ENCODE data around the gene PIANP.
A peak's percentile ranks its signal among the peaks of the same experiment; 100 is the strongest.
"Not testable (repeated sequence)": the region's sequence is repeated elsewhere in the genome, so short reads cannot be mapped to it uniquely, and the experiment has no call there.

PIANP gene, protein sequence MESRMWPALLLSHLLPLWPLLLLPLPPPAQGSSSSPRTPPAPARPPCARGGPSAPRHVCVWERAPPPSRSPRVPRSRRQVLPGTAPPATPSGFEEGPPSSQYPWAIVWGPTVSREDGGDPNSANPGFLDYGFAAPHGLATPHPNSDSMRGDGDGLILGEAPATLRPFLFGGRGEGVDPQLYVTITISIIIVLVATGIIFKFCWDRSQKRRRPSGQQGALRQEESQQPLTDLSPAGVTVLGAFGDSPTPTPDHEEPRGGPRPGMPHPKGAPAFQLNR

GRCh38 chr12:6700646-6701051, at the start of gene PIANP:
Gene PIANP (minus strand): TSS chr12:6700815. CDS start chr12:6698061, 2,754 bp downstream.
- peak; percentile 66 for DNase-seq

GRCh38 chr12:6748761-6749160, 48.1 kb upstream of the PIANP start:
- no peak for DNase-seq

- DNase-seq, result no peak
Observed at GRCh38 chr12:6747216-6747615, 46.6 kb upstream of the PIANP start.

DNA sequence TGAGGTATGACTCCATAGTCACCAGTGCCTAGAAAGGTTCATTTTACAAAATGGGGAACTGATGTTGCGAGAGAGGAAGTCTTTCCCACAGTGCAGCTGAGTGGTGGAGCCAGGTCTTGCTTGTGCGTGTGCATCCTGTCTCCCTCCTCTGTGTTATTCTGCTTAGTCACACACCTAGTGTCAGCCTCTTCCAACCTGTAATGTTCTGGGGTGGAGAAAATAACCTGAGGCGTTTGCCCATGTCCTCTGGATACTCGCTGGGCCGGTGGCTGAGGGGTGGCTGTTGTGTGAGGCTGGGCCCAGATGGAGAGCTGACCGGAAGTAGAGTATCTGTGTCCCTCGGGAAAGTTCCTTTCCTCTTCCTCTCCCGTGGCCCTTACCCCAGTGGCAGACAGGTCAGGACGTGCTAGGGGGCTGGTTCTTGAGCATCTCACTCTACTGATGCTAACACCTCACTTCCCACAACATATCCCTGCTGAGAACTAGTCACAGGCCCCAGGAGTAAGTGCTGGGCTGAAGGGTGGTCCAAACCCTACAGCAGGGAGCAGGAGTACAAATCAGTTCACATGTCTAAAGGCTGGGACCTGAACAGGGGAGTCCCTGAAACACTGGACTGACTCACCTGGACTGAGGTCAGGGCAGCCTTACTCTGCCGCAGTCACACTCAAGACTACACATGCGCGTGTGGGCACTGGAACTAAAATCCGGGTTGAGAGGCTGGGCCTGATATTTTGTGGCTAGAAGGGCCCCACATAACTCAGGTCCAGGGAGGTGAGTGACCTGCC, 45.3 kb upstream of the PIANP start:
- no peak for DNase-seq

GRCh38 chr12:6743300-6743699, 42.7 kb upstream of the PIANP start:
- DNase-seq, result not testable (repeated sequence)

GRCh38 chr12:6742834-6743233, 42.2 kb upstream of the PIANP start:
- no peak for DNase-seq

DNA sequence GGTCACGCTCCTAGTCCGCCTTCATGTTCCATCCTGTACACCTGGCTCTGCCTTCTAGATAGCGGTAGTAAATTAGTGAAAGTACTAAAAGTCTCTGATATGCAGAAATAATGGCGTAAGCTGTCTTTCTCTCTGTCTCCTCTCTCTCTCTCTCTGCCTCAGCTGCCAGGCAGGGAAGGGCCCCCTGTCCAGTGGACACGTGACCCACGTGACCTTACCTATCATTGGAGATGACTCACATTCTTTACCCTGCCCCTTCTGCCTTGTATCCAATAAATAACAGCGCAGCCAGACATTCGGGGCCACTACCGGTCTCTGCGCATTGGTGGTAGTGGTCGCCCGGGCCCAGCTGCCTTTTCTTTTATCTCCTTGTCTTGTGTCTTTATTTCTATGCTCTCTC, 41.5 kb upstream of the PIANP start:
- not testable (repeated sequence) for DNase-seq

- DNase-seq, result no peak
Observed at GRCh38 chr12:6736754-6737153, 36.1 kb upstream of the PIANP start.

DNA sequence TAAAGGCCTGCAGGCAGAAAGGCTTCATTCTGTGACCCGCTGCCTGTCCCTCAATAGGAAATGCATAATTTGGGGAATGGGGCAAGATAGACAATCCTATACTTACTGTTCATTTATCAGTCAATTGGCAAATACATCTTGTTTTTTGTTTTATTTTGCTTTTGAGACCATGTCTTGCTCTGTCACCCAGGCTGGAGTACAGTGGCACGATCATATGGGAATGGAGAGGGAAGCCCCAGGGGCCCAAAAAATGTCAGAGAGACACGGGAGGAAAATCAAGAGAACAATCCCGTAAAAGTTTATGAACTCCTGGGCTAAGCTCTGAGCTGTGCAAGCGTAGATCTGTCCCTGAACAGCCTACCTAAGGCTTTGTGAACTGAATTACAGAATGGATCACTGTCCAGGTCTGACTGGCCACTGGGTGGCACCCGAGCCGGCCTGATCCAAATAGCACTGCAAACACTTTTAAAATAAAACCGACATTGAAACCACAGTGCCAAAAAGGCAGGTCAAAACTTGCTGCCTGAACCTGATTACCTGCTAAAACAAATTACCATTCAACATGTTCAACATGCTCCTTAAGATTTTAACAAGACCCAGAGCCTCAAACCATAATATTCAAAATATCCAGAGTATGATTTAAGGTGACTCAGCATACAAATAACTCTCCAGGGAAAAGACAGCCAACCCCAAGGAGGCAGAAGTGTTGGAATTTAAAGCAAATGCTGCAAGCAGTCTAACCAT, 35.0 kb upstream of the PIANP start:
- DNase-seq, result peak; percentile 90

GRCh38 chr12:6734506-6735387, 34.1 kb upstream of the PIANP start:
- DNase-seq, result no peak

DNA sequence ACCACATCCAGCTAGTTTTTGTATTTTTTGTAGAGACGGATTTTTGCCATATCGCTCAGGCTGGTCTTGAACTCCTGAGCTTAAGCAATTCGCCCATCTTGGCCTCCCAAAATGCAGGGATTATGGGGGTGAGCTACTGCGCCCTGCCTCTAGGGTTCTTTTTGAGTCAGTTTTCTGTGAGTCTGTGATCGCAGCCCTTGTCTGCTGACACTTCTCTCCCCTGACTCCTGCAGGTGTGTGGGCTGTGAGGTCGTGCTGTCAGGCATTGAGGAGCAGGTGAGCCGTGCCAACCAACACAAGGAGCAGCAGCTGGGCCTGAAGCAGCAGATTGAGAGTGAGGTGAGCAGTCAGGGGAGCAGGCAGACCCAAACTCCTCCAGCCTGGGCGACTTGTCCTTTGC, 29.6 kb upstream of the PIANP start:
- peak; percentile 87 for DNase-seq

GRCh38 chr12:6729186-6729585, 28.6 kb upstream of the PIANP start:
- no peak for DNase-seq

GRCh38 chr12:6725350-6725749, 24.7 kb upstream of the PIANP start:
- DNase-seq, result no peak

DNA sequence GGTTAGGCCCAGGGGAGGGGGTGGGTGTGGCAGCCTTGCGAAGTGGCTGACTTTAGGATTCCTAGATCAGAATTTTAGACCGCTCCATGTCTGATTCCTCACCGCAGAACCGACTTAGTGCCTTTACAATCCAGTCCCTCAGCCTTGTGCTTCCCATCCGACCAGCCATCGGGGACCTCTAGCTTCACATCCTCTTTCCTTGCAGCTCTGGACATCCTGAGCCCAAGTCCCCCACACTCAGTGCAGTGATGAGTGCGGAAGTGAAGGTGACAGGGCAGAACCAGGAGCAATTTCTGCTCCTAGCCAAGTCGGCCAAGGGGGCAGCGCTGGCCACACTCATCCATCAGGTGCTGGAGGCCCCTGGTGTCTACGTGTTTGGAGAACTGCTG, 23.8 kb upstream of the PIANP start:
- no peak for DNase-seq

DNA sequence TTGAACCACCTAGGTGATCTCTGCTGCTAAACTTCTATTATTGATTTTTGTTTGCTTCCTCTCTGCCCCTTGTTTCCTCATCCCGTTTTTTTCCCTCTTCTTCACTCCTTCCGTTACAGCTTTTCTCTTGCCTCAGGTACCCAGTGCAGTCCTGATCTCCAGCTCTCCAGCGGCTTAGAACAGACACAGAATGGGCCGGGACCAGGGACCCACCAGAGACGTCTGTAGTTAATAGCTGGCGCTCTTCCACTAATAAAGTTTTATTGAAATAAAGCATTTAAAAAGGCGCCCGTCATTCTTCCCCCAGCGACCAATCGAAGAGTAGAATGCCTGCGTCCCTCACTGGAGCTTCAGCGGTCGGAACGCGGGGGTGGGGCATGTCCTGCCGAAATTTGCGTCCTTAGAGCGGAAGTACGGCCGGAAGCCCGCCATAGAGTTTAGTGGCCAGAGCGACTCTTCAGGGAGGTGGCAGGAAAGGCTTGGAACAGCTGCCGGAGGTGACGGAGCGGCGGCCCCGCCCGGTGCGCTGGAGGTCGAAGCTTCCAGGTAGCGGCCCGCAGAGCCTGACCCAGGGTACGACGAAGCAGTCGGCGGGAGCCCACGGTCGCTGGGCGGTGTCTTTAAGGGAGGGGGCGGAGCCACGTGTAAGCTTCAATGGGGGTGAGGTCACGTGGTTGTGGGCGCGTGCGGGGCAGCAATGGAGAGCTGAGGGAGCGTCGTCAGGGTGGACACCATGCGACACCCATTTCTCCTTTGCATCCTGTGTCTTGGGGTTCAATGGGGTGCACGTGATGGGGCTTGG, 23.2 kb upstream of the PIANP start, which contains the start of gene COPS7A:
Gene COPS7A, plus strand, starts transcription at position 440 of the 802 bp plus-strand sequence. CDS start 611 bp downstream, outside the sequence.
- DNase-seq, result peak; percentile 100

- no peak for DNase-seq
Observed at GRCh38 chr12:6722863-6723262, 22.2 kb upstream of the PIANP start.

DNA sequence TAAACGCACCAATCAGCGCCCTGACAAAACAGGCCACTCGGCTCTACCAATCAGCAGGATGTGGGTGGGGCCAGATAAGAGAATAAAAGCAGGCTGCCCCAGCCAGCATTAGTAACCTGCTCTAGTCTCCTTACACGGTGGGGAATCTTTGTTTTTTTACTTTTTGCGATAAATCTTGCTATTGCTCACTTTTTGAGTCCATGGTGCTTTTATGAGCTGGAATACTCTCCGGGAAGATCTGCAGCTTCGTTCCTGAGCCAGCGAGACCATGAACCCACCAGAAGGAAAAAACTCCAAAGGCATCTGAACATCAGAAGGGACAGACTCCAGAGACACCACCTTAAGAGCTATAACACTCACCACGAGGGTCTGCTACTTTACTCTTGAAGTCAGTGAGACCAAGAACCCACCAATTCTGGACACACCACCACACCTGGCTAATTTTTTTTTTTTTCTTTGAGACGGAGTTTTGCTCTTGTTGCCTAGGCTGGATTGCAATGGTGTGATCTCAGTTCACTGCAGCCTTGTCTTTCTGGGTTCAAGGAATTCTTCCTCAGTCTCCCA, 16.3 kb upstream of the PIANP start:
- DNase-seq, result no peak

DNA sequence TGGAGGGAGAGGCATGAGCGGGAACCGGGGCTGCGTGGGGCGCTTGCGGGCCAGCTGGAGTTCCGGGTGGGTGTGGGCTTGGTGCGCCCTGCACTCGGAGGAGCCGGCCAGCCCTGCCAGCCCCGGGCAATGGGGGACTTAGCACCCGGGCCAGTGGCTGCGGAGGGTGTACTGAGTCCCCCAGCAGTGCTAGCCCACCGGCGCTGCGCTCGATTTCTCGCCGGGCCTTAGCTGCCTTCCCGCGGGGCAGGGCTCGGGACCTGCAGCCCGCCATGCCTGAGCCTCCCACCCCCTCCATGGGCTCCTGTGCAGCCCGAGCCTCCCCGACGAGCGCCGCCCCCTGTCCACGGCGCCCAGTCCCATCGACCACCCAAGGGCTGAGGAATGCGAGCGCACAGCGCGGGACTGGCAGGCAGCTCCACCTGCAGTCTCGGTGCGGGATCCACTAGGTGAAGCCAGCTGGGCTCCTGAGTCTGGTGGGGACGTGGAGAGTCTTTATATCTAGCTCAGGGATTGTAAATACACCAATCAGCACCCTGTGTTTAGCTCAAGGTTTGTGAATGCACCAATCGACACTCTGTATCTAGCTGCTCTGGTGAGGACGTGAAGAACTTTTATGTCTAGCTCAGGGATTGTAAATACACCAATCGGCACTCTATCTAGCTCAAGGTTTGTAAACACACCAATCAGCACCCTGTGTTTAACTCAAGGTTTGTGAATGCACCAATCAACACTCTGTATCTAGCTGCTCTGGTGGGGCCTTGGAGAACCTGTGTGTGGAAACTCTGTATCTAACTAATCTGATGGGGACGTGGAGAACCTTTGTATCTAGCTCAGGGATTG, 15.6 kb upstream of the PIANP start:
- DNase-seq, result not testable (repeated sequence)

DNA sequence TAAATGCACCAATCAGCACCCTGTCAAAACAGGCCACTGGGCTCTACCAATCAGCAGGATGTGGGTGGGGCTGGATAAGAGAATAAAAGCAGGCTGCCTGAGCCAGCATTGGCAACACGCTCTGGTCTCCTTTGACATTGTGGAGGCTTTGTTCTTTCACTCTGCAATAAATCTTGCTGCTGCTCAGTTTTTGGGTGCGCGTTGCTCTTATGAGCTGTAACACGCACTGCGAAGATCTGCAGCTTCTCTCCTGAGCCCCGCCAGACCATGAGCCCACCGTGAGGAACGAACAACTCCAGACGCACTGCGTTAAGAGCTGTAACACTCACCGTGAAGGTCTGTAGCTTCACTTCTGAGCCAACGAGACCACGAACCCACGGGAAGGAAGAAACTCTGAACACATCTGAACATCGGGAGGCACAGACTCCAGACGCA, 8.4 kb upstream of the PIANP start:
- DNase-seq, result no peak

- DNase-seq, result not testable (repeated sequence)
Observed at GRCh38 chr12:6708351-6708750, 7.7 kb upstream of the PIANP start.

Data from NCI-H2171 treated with DMSO at 0.1 percent for 48 hours (cell line).